ENCODE results near the gene GRAMD1B.

The GRAMD1B gene

DNA sequence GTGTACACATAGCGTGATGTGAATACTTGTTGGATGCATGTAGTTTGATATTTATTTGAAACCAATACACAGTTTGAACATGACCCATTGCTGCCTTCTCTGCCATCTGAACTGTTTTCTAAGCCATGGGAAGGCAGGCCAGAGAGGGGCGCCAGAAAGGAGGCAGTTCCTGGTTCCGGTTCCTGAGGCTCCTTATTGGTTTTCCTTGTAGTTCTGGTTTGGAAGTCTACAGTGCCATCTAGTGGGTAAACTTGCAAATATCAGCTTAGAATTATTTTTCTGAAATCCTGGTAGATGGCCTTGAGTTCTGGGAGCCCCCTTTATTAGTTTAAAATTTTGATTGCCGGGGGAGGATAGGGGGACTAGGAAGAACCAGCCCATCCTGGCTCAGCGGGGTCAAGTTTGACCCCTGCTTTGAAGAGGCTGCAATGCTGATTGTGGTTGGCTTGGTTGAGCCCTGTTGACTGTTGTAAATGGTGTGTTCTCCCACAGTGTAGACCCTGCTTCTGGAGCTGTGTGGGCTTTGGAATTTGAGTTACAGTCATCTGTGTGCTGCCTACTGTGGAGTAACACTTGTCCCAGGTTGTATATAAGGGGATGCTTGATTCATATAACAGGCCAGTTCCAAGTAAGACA lies 48.4 kb downstream of the GRAMD1B start:
- no peaks in the 10 kb centered on the region for H3K9me2 ChIP-seq (replicated peaks; ENCODE audit: control insufficient read depth, low read length)
- no peaks in the 10 kb centered on the region for H3K9me3 ChIP-seq (ENCODE audit: control insufficient read depth, insufficient read depth, low read length)
- peak overlapping the region; percentile 21 for H3K4me2 ChIP-seq (ENCODE audit: low read length)
- peaks cover 18% of the 10 kb centered on the region for H3K27me3 ChIP-seq (ENCODE audit: control insufficient read depth, low read length)
- peak overlapping the region; percentile 34; the same call in 1 of the 2 replicates for H3K4me3 ChIP-seq (ENCODE audit: low read length)
- no peaks in the 10 kb centered on the region for H4K20me1 ChIP-seq (ENCODE audit: control insufficient read depth, insufficient read depth, low read depth, low read length)
- H3K27ac ChIP-seq (ENCODE audit: low read depth, low read length) = no peak overlapping the region
- H3K4me1 ChIP-seq (ENCODE audit: control insufficient read depth, low read length) = peaks cover 13% of the 10 kb centered on the region
- no peaks in the 10 kb centered on the region for H3K36me3 ChIP-seq (ENCODE audit: control insufficient read depth, low read length)
- no peaks in the 10 kb centered on the region for H3F3A ChIP-seq (ENCODE audit: control insufficient read depth, insufficient read depth)
- TF ChIP-seq EZH2phosphoT487 (IDR thresholded peaks at IDR 0.05; ENCODE audit: borderline replicate concordance, low read length) = no peak
- TF ChIP-seq, protein P1, sequence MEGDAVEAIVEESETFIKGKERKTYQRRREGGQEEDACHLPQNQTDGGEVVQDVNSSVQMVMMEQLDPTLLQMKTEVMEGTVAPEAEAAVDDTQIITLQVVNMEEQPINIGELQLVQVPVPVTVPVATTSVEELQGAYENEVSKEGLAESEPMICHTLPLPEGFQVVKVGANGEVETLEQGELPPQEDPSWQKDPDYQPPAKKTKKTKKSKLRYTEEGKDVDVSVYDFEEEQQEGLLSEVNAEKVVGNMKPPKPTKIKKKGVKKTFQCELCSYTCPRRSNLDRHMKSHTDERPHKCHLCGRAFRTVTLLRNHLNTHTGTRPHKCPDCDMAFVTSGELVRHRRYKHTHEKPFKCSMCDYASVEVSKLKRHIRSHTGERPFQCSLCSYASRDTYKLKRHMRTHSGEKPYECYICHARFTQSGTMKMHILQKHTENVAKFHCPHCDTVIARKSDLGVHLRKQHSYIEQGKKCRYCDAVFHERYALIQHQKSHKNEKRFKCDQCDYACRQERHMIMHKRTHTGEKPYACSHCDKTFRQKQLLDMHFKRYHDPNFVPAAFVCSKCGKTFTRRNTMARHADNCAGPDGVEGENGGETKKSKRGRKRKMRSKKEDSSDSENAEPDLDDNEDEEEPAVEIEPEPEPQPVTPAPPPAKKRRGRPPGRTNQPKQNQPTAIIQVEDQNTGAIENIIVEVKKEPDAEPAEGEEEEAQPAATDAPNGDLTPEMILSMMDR (IDR thresholded peaks at IDR 0.05; ENCODE audit: low read depth, low read length, poor library complexity, severe bottlenecking) = peak; percentile 70
- no peaks in the 10 kb centered on the region for H3K79me2 ChIP-seq (ENCODE audit: control insufficient read depth, low read length)

DNA sequence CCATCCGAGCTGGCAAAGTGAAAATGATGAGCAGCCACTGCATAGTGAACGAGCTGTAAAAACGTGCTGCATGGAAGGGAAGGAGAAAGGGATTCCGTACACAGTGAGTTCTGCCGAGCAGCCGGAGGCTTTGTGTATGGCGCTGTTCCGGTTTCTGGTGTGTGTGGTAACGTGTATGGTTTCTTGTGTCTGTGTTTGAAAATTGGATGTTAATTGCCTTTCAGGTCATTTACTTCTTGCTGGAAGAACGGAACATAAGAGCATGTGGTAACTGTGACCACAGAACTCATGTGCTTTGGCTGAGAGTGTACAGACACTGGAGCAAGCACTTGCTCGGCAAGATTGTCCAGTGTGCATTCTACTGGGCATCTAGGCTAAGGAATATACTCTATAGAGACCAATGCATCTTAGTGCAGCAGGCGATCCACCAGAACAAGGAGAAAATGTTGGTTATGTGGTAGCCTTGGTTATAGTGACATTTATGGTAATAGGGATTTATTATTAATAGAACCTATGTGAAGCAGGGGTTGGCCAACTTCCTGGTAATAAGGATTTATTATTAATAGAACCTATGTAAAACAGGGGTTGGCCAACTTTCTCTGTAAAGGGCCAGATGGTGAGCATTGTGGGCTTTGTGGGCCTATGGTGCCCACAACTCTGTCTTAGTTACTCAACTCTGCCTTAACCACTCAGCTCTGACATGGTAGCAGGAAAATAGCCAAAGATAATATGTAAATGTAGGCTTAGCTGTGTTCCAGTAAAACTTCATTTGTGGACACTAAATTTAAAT lies 49.2 kb downstream of the GRAMD1B start:
- Histone ChIP-seq H3K27ac (ENCODE audit: low read depth, low read length) (no peak overlapping the region), H3K79me2 (ENCODE audit: control insufficient read depth, low read length) (no peaks in the 10 kb centered on the region), H3K36me3 (ENCODE audit: control insufficient read depth, low read length) (no peaks in the 10 kb centered on the region), H3K4me3 (ENCODE audit: low read length) (no peak overlapping the region), H3K9me2 (replicated peaks; ENCODE audit: control insufficient read depth, low read length) (no peaks in the 10 kb centered on the region), H3F3A (ENCODE audit: control insufficient read depth, insufficient read depth) (no peaks in the 10 kb centered on the region), H4K20me1 (ENCODE audit: control insufficient read depth, insufficient read depth, low read depth, low read length) (no peaks in the 10 kb centered on the region), H3K4me1 (ENCODE audit: control insufficient read depth, low read length) (peaks cover 13% of the 10 kb centered on the region), H3K9me3 (ENCODE audit: control insufficient read depth, insufficient read depth, low read length) (no peaks in the 10 kb centered on the region), H3K4me2 (ENCODE audit: low read length) (peak overlapping the region; percentile 21), H3K27me3 (ENCODE audit: control insufficient read depth, low read length) (peaks cover 26% of the 10 kb centered on the region)
- TF ChIP-seq EZH2phosphoT487 (IDR thresholded peaks at IDR 0.05; ENCODE audit: borderline replicate concordance, low read length) = no peak
- TF ChIP-seq, protein P1 (IDR thresholded peaks at IDR 0.05; ENCODE audit: low read depth, low read length, poor library complexity, severe bottlenecking) = no peak

DNA sequence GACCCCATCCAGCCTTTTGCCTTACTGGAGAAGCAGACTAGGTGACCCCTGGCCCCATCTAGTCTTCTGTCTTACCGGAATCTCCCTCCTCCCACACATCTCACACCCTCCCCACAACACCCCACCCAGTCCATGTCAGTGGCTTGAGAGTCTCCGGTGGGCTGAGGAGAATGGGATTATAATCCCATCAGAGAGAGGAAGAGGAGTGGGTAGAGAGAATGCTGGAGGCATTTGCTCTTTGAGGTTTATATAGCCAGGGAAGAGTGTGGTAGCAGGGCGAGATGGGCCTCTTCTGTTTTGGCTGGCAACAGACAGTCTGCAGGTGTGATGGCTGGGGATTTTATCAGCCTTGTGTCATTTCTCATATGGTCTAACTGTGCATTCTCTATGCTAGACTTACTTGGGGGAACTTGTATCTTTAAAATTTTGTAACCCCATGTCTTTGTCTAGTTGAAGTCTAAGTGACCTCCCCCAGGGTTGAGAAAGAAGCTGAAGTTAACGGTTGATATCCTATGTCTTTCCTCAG lies 50.3 kb downstream of the GRAMD1B start:
- no peak overlapping the region for H3K27ac ChIP-seq (ENCODE audit: low read depth, low read length)
- no peaks in the 10 kb centered on the region for H3K9me2 ChIP-seq (replicated peaks; ENCODE audit: control insufficient read depth, low read length)
- no peaks in the 10 kb centered on the region for H4K20me1 ChIP-seq (ENCODE audit: control insufficient read depth, insufficient read depth, low read depth, low read length)
- no peak overlapping the region for H3K4me2 ChIP-seq (ENCODE audit: low read length)
- H3K79me2 ChIP-seq (ENCODE audit: control insufficient read depth, low read length) = no peaks in the 10 kb centered on the region
- peaks cover 33% of the 10 kb centered on the region for H3K27me3 ChIP-seq (ENCODE audit: control insufficient read depth, low read length)
- no peaks in the 10 kb centered on the region for H3K36me3 ChIP-seq (ENCODE audit: control insufficient read depth, low read length)
- peaks cover 13% of the 10 kb centered on the region for H3K4me1 ChIP-seq (ENCODE audit: control insufficient read depth, low read length)
- no peak overlapping the region for H3K4me3 ChIP-seq (ENCODE audit: low read length)
- no peaks in the 10 kb centered on the region for H3F3A ChIP-seq (ENCODE audit: control insufficient read depth, insufficient read depth)
- no peaks in the 10 kb centered on the region for H3K9me3 ChIP-seq (ENCODE audit: control insufficient read depth, insufficient read depth, low read length)
- no peak for TF ChIP-seq EZH2phosphoT487 (IDR thresholded peaks at IDR 0.05; ENCODE audit: borderline replicate concordance, low read length)
- TF ChIP-seq, protein P1 (IDR thresholded peaks at IDR 0.05; ENCODE audit: low read depth, low read length, poor library complexity, severe bottlenecking) = no peak

All from DOHH2 (cell line).